ENCODE measurements around the gene CASS4. TPM values are rescaled to one million over a fixed set of nuclear protein-coding genes. Genes with fewer than 3 reads are reported as not detected.

Gene CASS4
- total RNA-seq, 1 experiment from 2014 or later, result not detected

DNA sequence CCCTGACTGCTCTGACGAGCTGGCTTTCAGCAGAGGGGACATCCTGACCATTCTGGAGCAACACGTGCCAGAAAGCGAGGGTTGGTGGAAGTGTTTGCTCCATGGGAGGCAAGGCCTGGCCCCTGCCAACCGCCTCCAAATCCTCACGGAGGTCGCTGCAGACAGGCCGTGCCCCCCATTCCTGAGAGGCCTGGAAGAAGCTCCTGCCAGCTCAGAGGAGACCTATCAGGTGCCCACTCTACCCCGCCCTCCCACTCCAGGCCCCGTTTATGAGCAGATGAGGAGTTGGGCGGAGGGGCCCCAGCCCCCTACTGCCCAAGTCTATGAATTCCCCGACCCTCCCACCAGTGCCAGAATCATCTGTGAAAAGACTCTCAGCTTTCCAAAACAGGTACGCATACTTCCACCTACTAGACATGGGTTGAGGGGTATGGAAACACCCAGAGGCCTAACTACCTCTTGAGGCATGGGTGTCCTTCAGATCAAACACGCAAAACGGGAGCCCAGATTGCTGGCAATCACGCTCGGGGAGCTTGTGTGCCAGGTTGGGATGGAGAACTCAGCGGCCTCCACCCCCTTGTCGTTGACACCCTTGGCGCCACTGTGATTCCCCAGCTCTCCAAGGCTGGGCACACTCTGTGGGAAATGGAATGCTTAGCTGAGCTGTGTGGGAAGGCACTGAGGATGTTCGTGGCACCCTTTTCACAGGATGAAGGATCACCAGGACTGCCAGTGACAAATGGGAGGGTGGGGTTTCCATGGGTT is 25.3 kb downstream of the CASS4 start:
- no peak overlapping the region for H3K4me3 ChIP-seq (ENCODE audit: insufficient read depth, low read depth, low read length)

DNA sequence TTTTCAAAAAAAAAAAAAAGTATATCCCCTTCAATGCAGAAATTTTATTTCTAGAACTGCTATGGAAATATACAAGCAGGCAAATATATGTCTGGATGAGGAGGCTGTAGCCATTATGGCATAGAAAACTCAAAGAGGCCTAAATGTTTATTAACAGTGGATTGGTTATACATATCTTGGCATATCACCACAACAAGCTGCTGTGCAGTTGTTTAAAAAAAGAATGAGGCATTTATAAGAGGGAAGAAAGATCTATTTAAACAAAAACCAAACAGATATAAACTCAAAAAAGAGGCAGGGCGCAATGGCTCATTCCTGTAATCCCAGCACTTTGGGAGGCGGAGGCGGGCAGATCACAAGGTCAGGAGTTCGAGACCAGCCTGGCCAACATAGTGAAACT is 26.2 kb downstream of the CASS4 start:
- no peaks in the 10 kb centered on the region for H3K36me3 ChIP-seq (replicated peaks; ENCODE audit: control insufficient read depth, insufficient read depth, low read length)
- no peak for DNase-seq
- no peak overlapping the region for H3K4me3 ChIP-seq (ENCODE audit: insufficient read depth, low read depth, low read length)
- peaks cover 2% of the 10 kb centered on the region; the same call in 1 of the 2 replicates for H3K27me3 ChIP-seq (ENCODE audit: control insufficient read depth, insufficient read depth, low read length)

More for the DNA sequence above, 25.3 kb downstream of the CASS4 start:
- Histone ChIP-seq H3K36me3 (replicated peaks; ENCODE audit: control insufficient read depth, insufficient read depth, low read length) (no peaks in the 10 kb centered on the region), H3K27me3 (ENCODE audit: control insufficient read depth, insufficient read depth, low read length) (peaks cover 2% of the 10 kb centered on the region; the same call in 1 of the 2 replicates)
- DNase-seq, result no peak

DNA sequence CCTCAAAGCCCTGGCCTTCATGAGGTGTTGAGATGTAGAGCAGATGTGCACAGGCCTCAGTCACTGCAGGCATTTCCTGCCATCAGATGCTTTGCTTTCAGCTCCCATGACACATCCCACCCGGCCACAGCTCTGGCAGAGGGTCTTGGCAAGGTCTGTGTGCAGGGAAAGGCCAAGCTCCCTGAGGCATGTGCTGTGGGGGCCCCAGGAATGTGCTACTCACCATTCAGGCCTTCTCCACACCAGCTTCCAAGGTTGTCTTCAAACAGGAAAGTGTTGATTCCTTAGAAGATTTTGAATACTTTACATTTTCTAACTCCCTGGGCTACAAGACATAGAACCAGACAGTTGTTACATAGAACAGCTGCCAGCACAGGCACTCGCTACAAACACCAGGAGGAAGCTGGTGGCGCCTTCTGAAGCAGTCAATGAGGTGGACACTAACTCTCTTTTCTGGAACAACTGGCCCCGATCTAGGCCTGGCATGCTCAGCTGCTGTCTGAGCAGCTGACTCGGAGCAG is 27.8 kb downstream of the CASS4 start:
- Histone ChIP-seq H3K4me3 (ENCODE audit: insufficient read depth, low read depth, low read length) (no peak overlapping the region), H3K27me3 (ENCODE audit: control insufficient read depth, insufficient read depth, low read length) (peaks cover 4% of the 10 kb centered on the region; the same call in 1 of the 2 replicates), H3K36me3 (replicated peaks; ENCODE audit: control insufficient read depth, insufficient read depth, low read length) (no peaks in the 10 kb centered on the region)
- DNase-seq, result no peak

DNA sequence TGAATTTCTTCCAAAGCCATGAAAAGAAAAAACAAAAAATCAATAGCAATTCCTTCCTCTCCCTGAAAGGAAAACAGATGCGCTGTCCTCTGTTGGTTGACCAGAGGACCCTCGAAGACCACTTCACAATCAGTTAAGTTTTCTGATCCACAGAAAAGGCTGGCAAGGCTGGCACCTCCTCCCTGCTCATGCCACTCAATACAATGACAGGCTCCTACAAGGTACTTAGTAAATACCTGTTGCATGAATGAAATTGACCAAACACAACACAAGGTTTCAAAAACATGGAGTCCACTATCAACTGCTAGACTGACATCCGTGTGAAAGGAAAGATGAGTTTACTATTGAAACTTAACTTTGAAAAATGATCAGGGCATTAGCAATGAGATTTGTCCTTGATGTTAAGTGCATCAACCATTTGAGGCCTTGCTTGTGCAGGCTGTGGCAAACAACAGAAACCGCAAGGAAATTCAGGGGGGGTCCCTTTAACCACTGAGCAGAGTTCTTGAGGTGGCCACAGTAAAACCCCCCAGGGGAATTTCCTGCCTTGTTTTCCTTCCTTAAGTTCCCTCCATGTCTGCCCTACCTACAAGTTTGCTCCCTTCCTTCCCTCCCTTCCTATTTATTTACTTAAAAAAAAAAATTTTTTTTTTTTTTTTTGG is 28.4 kb downstream of the CASS4 start:
- DNase-seq, result no peak
- no peaks in the 10 kb centered on the region for H3K36me3 ChIP-seq (replicated peaks; ENCODE audit: control insufficient read depth, insufficient read depth, low read length)
- no peak overlapping the region for H3K4me3 ChIP-seq (ENCODE audit: insufficient read depth, low read depth, low read length)
- H3K27me3 ChIP-seq (ENCODE audit: control insufficient read depth, insufficient read depth, low read length), result peaks cover 4% of the 10 kb centered on the region; the same call in 1 of the 2 replicates

DNA sequence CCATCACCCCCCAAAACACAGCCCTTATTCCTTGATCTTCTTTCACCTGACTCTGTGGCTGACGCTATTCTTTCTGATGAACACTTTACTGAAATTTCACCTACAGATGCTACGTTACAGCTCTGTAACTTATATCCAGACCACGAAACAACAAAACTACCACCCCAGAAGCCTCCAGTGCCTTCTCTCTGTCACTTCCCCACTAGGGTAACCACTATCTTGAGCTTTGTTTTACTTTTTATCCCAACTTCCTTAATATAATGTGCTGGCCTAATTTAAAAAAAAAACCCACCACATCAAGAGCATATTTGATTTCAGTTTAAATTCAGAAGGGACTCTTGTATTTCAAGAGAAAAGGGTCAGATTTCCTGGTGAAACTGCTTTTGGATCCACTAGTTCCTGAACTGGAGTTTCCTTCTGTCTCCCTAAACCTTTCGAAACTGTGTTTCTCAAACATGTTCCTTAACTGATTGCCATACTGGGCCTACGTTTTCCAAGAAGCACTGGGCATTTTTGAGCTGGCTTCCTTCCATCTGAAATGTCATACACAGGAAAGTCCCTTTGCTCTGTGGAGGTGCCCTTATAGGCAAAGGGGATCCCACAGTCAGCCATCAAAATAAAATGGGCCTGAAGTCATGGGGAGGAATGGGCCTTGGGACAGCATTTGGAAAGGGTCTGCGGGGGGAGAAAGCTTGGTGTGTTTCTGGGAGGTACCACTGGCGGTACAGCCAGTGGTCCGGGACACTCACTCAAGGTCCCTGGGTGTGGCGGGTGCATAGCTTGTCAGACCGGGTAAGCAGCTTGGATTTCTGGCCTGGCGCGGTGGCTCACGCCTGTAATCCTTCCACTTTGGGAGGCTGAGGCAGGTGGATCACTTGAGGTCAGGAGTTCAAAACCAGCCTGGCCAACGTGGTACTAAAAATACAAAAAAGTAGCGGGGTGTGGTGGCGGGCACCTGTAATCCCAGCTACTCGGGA is 30.6 kb downstream of the CASS4 start:
- H3K36me3 ChIP-seq (replicated peaks; ENCODE audit: control insufficient read depth, insufficient read depth, low read length), result no peaks in the 10 kb centered on the region
- no peak for DNase-seq
- peaks cover 2% of the 10 kb centered on the region; the same call in 1 of the 2 replicates for H3K27me3 ChIP-seq (ENCODE audit: control insufficient read depth, insufficient read depth, low read length)
- no peak overlapping the region for H3K4me3 ChIP-seq (ENCODE audit: insufficient read depth, low read depth, low read length)

DNA sequence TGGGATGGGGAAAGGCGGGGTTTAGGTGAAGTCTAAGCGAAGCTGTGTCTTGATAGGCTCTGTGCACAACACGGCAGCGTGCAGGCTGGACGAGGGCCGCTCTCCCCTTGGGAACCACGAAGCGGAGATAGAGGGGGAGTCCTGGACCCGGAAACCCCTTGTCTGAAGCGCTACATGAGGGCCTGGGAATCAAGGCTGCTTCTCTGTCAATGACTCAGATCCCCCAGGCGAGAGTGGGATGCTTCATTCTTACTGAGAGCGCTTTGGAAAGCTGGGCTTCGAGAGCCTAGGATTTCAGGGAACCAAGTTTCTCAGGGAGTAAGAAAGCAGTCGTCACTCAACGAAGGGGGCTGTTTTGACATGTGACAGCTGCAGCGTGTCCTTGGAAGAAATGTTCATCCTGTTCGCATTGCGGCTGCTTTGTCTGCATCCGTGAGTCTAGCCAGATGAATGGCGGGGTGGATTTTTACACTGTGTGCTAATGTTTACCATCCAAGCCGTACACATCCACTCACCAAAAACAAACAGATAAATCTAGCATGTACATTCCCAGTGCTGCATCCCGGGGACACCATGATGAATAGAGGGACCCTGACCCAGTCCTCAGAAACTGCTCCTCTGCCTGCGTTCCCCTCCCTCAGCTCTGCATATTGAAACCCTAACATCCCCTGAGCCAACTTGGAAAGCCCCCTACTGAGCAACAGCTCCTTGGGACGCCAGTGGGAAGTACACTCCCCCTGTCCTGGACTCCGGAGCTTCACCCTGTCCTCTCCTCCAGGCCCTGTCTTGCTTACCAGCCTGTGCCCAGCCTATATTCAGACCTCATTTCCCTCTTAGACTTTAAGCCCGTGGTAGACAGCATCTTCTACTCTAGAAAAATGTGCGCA is 31.8 kb downstream of the CASS4 start:
- Histone ChIP-seq H3K27me3 (ENCODE audit: control insufficient read depth, insufficient read depth, low read length) (peaks cover 2% of the 10 kb centered on the region; the same call in 1 of the 2 replicates), H3K4me3 (ENCODE audit: insufficient read depth, low read depth, low read length) (no peak overlapping the region), H3K36me3 (replicated peaks; ENCODE audit: control insufficient read depth, insufficient read depth, low read length) (no peaks in the 10 kb centered on the region)
- peak; percentile 36 for DNase-seq

DNA sequence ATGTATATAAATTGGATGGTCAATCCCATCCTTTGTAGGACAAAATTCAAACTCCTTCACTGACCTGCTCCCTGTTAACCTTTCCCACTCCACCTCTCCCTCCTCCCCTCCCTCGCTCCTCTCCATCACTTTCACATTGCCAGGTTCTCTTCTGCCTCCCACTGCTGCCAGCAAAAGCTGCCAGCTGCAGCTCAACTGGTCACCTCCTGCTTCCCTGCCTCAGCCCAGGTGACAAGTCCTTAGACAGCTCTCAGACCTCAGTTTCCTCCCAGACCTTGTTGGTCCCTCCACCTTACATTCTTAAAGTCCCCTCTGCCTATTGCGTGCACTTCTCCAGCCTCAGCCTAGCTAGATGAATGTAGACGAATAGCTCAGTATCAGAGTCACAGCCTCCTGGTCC is 33.1 kb downstream of the CASS4 start:
- no peak for DNase-seq
- Histone ChIP-seq H3K4me3 (ENCODE audit: insufficient read depth, low read depth, low read length) (no peak overlapping the region), H3K36me3 (replicated peaks; ENCODE audit: control insufficient read depth, insufficient read depth, low read length) (no peaks in the 10 kb centered on the region), H3K27me3 (ENCODE audit: control insufficient read depth, insufficient read depth, low read length) (peaks cover 2% of the 10 kb centered on the region; the same call in 1 of the 2 replicates)

DNA sequence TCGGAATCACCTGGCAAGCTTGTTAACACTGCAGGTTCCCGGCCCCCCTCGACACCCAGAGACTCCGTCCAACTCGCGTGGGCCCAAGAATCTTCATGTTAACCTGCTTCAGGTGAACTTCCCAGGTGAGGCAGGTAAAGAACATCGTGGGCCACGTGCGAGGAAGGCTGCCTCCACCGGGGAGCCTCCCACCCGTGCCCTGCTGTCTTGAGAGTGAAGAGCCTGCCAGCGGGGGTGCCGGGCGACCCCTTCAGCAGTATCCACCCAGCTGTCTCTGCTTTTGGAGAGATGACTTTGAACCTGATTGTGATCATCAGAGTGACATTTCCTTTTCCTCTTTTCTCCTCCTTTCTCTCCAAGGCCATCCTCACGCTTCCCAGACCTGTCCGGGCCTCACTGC is 33.5 kb downstream of the CASS4 start:
- Histone ChIP-seq H3K4me3 (ENCODE audit: insufficient read depth, low read depth, low read length) (no peak overlapping the region), H3K36me3 (replicated peaks; ENCODE audit: control insufficient read depth, insufficient read depth, low read length) (no peaks in the 10 kb centered on the region), H3K27me3 (ENCODE audit: control insufficient read depth, insufficient read depth, low read length) (peaks cover 2% of the 10 kb centered on the region; the same call in 1 of the 2 replicates)
- no peak for DNase-seq

DNA sequence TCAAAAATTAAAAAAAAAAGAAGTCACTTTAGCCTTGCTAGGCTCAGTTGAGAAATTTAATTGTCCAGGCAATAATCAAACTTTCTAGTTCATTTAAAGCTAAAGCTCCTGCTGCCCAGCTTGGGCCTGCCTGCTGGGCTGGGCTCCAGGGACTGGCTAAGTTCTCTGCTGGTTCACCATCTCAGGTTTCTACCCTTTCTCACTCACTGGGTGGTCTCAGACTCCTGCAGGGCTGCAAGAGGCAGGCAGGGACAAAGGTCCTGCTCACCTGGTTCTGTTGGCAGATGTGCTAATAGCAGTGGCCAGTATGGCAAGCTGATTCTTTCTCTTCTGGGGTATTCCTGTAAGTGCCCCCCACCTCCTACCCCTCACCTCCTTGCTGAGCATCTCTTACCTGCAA is 35.2 kb downstream of the CASS4 start:
- Histone ChIP-seq H3K4me3 (ENCODE audit: insufficient read depth, low read depth, low read length) (no peak overlapping the region), H3K27me3 (ENCODE audit: control insufficient read depth, insufficient read depth, low read length) (peaks cover 2% of the 10 kb centered on the region; the same call in 1 of the 2 replicates), H3K36me3 (replicated peaks; ENCODE audit: control insufficient read depth, insufficient read depth, low read length) (no peaks in the 10 kb centered on the region)
- DNase-seq, result peak; percentile 66

DNA sequence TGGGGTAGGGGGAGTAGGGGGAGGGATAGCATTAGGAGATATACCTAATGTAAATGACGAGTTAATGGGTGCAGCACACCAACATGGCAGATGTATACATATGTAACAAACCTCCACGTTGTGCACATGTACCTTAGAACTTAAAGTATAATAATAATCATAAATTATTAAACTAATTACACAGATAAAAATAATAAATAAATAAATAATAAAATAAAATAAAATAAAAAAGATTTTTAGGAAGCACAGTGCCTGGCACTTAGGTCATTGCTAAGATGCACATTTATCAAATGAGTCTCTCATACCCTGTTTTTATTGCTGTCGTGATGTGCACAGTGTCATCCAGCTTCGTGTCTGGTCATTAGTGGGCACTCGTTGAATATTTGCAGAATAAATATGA is 37.4 kb downstream of the CASS4 start:
- H3K4me3 ChIP-seq (ENCODE audit: insufficient read depth, low read depth, low read length), result no peak overlapping the region
- H3K27me3 ChIP-seq (ENCODE audit: control insufficient read depth, insufficient read depth, low read length), result no peaks in the 10 kb centered on the region
- no peaks in the 10 kb centered on the region for H3K36me3 ChIP-seq (replicated peaks; ENCODE audit: control insufficient read depth, insufficient read depth, low read length)

DNA sequence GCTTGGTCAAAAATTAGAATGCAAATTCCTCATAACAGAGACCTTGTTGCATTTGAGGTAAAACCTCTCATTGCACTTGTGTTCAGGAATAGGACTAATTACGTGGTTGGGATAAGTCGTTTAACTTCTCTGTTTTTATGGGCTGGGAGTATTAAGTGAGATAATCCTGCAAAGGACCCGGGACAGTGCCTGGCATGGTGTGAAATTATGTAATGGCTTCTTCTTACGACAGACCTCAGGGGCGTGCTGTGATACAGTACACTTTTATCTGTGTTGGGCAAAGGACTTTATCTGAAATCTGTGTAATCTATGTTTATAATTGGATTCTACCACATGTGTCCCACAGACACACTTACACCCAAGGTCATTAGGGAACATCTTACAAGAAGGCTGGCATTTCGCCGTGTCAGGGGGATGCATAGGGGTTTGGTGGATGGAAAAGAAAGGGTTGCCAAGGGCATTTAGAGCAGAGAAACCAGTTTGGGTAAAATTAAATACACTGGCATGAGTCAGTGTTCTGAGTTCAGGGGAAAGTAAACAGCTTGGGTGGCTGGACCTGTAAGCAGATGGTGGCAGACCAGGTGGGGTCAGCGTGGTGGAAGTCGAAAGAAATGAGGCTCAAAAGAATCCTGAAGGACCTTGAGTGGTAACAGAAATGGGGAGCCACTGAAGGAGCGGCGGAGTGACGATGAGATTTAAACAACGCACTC is 39.2 kb downstream of the CASS4 start:
- H3K36me3 ChIP-seq (replicated peaks; ENCODE audit: control insufficient read depth, insufficient read depth, low read length), result no peaks in the 10 kb centered on the region
- no peak overlapping the region for H3K4me3 ChIP-seq (ENCODE audit: insufficient read depth, low read depth, low read length)
- no peak for DNase-seq
- H3K27me3 ChIP-seq (ENCODE audit: control insufficient read depth, insufficient read depth, low read length), result no peaks in the 10 kb centered on the region

More for the DNA sequence above, 37.4 kb downstream of the CASS4 start:
- no peak for DNase-seq

DNA sequence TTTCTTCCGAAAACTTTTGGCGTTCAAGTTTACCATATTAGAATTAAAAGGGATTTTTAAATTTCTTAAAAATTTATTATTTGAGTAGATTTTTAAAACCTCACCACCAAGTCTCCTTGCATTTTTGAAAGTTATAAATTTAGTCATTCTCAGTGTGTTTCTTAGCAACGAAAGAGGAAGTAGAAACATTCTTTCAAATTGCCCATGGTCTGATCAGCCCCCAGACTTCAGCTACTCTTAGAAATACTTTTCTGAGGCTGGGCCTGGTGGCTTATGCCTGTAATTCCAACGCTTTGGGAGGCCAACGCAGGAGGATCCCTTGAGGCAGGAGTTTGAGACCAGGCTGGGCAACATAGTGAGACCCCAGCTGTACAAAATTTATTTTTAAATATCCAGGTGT is 41.3 kb downstream of the CASS4 start:
- no peak for DNase-seq
- Histone ChIP-seq H3K36me3 (replicated peaks; ENCODE audit: control insufficient read depth, insufficient read depth, low read length) (no peaks in the 10 kb centered on the region), H3K27me3 (ENCODE audit: control insufficient read depth, insufficient read depth, low read length) (no peaks in the 10 kb centered on the region), H3K4me3 (ENCODE audit: insufficient read depth, low read depth, low read length) (no peak overlapping the region)

DNA sequence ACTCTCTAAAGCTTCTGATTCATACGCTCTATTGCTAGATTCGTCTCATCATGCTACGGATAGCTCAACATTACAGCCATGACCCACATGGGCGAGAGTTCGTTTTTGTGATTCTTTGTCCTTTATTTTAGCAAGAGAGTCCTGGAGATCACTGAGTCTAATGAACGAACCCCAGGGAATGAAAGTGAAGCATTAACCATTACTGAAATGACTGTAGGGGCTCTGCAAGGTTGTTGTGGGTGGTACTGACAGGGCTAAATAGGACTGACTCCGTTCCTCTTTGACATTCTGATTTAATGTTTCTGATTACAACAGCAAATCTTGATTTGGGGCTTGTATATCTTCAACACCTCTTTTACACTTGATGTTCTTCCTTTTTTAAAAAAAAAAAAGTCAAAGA is 42.7 kb downstream of the CASS4 start:
- no peak overlapping the region for H3K4me3 ChIP-seq (ENCODE audit: insufficient read depth, low read depth, low read length)
- no peak for DNase-seq
- no peaks in the 10 kb centered on the region for H3K27me3 ChIP-seq (ENCODE audit: control insufficient read depth, insufficient read depth, low read length)
- no peaks in the 10 kb centered on the region for H3K36me3 ChIP-seq (replicated peaks; ENCODE audit: control insufficient read depth, insufficient read depth, low read length)
